Left lobe of liver (tissue), 2 donors: Measurements from ENCODE around the gene COL11A2. TPM values are rescaled to one million over a fixed set of nuclear protein-coding genes. Genes with fewer than 3 reads are reported as not detected.

Source experiments
- ATAC-seq: fragments of 200-7000 bp; cut with Tn5 transposase; one replicate; pipeline ENCODE4 v1.9.1; 2020; ENCODE audit warnings: mild to moderate bottlenecking, moderate library complexity
- DNase-seq: peaks from one replicate; pipeline ENCODE4 v3.0.0-alpha.2; 2020; ENCODE audit warnings: low spot score
- total RNA-seq: library from RNA; stranded (reverse); gene quantifications from one replicate; pipeline ENCODE4 v1.2.1, GENCODE V29; 2021
- donor health status: DM: no; HTN: no; CAD: no; lungs with moderate emphysema.
- donor health status: DM: no; HTN: yes; CAD: no.

The COL11A2 gene
- total RNA-seq, 1 donor from 2014 or later: 0.55 TPM

DNA sequence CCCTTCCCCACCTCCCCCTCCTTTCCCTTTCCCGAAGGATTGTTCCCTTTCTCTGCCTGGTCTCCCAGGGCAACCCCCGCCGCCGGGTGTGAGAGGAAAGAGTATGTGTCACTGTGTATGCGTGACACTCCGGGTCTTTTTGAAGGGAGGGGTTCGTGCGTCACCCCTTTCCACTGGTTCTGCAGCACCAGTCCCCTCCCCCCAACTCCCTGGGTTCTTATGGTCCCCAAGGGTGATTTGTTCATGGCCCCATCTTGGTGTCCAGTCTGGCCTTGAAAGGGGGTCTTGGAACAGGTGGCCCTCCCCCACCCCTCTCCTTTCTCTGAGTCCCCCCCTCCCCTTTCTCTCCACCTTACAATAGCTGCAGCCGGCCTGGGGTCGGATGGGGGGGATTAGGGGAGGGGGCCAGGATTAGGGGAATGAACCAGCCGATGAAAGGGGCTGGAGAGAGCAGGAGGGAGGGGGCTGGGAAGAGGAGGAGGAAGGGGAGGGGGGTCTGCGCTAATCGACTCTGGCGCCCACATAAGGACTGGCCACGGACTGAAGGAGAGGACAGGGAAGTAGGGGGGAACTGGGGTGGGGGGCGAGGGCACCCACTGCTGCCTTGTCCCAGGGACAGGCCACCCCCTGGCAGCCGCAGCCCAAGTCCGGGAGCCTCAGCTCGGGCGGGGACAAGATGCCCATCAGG is 14.7 kb upstream of the COL11A2 start:
- ATAC-seq (no peak), DNase-seq (no peak)

DNA sequence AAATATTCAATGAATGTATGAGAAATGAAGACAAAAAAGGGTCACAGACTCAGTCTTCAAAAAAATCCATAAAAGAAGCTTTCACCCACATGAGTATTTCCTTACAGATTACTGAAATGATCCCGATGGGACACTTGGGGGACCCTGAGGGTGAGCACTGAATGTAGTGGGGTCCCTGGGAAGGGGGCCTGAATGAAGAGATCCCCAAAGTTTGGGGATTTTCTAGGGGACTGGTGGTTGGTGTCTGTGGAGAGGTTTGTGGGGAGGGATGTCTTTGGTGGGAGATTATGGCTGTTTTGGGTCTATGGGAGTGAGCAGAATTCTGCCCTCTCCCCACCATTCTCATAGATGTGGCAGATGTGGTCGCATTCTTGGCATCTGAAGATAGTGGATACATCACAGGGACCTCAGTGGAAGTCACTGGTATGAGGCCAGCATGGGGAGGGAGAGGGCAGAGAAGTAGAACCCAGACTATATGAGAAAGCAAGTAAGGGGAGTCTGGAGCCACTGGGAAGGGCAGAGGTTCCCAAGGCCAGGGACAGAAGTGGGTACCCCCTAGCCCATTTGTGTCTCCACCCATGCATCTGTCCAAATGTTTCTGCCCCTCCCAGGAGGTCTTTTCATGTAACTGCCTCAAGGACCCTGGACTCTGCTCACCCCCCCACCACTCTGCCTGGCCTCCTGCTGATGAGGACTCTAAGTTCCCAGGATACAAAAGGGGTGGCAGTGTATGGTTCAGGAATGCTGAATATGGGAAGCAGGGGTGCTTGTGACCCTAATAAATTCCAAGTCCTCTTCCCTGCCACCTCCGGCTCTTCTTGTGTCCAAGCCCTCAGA is 14.0 kb upstream of the COL11A2 start:
- no peak for DNase-seq
- ATAC-seq: no peak

DNA sequence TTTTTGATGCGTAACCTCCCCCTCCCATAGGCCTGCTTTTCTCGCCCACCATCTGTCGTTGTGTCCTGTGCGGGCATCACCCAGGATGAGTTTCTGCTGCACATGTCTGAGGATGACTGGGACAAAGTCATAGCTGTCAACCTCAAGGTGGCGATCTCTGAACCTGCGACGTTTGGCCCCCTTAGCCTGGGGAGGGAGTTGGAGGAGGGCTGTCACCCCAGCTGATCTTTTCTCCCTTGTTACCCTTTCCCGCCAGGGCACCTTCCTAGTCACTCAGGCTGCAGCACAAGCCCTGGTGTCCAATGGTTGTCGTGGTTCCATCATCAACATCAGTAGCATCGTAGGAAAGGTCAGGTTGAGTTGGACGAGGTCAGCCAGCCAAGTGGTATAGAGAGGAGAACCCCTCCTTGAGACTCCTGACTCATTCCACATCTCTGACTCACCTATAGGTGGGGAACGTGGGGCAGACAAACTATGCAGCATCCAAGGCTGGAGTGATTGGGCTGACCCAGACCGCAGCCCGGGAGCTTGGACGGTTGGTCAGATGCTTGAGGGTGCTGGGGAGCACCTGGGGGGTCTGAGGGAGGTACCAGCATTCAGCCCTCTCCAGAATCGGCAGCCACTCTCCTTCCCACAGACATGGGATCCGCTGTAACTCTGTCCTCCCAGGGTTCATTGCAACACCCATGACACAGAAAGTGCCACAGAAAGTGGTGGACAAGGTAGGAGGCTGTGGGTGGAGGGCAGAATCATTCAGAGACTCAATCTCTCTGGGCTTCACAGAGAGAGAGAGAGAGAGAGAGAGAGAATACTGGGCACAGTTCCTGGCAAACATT is 13.1 kb upstream of the COL11A2 start:
- DNase-seq (no peak), ATAC-seq (no peak)

DNA sequence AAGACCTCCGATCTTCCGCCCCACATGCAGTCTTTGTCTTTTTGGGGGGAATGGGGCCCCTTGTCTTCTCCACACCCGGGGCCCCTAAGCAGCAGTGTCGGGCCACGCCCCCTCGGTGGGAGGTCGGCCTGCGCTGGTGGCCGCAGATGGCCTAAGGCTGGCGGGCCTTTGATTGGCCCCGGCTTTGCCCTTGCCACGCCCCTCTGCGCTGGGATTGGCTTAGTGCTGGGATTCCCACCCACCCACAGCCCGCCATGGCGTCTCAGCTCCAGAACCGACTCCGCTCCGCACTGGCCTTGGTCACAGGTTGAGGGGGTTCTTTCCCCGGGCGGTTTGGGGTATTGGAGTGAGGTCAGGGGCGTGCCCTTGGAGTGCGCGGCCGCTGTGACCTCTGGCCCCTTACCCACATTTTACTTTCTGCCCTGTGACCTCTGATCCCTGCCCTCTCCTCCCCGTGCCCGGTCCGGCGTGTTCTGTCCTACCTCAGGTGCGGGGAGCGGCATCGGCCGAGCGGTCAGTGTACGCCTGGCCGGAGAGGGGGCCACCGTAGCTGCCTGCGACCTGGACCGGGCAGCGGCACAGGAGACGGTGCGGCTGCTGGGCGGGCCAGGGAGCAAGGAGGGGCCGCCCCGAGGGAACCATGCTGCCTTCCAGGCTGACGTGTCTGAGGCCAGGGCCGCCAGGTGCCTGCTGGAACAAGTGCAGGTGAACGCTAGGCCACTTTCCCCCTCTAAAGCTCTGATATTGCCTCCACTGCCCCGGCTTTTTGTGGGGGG is 12.3 kb upstream of the COL11A2 start, which contains the start of gene HSD17B8:
HSD17B8 (plus strand) TSS at position 241 of the 776 bp plus-strand sequence; CDS start at position 255, 14 bp downstream.
- ATAC-seq (peak; percentile 69), DNase-seq (peak; percentile 95)

DNA sequence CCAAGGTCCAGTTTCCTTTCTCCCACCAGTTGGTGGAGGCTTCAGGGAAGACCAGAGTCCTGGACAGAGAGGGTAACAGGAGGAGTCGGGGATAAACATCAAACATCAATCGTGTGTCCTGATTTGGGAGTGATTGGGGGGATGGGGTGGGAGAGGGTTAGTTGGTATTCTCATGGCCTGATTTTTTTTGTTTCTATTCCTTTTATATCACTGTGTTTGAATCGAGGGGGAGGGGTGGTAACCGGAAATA is 11.8 kb upstream of the COL11A2 start:
- DNase-seq (no peak), ATAC-seq (no peak)

DNA sequence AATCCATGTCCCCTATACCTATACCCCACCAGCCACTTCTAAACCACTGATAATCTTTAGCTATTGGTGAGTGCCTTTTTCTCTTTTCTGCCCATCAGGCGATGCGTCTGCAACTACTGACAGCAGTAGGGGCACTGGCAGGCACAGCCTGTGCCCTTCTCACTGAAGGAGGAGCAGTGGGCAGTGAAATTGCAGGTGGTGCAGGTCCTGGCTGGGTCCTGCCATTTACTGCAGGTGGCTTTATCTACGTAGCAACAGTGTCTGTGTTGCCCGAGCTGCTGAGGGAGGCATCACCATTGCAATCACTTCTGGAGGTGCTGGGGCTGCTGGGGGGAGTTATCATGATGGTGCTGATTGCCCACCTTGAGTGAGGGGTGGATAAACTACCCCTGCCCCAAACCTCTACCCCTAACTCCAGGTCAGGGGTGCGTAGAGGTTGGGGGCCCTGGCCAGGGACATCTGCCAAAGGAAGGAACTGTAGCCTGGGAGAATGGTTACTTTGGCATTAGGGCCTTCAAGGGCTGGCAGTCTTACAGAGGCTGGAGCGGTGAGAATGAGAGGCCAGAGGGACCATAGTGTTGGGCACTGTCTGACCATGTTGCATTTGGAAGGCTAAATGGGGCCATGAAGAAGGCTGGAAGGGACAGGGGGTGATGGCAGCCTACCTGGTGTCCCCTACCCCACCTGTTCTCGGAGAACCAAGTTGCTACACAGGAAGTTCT is 11.3 kb upstream of the COL11A2 start:
- DNase-seq: no peak

DNA sequence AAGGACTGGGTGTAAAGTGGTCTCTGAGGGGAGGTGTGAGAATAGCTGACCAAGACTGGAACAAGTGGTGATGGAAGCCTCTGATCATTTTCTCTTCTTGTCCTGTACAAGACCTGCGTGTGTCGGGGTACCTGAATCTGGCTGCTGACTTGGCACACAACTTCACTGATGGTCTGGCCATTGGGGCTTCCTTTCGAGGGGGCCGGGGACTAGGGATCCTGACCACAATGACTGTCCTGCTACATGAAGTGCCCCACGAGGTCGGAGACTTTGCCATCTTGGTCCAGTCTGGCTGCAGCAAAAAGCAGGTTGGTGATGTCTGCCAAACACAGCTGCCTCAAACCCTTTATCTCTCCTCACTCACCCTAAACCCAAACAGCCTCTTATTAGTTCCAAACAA is 10.5 kb upstream of the COL11A2 start:
- ATAC-seq: no peak
- no peak for DNase-seq

More for the DNA sequence above, 11.3 kb upstream of the COL11A2 start:
- ATAC-seq: no peak

DNA sequence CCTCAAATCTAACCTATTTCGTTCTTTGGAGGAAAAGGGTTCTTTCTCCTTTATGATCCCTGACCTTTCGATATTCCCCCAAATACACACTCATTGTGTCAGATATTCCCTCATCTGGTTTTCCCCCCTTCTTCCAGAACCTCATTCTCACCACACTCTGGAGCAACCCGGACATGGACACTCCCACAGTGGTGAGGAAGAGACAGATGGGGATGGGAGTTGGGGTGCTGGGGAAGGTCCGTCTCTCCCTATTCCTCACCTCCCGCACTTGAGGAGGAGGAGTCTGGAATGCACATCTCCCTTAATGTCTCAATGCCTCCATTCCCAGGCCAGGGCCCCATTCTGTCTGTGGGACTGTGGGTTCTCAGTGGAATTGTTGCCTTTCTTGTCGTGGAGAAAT is 9.7 kb upstream of the COL11A2 start:
- ATAC-seq (no peak), DNase-seq (no peak)

DNA sequence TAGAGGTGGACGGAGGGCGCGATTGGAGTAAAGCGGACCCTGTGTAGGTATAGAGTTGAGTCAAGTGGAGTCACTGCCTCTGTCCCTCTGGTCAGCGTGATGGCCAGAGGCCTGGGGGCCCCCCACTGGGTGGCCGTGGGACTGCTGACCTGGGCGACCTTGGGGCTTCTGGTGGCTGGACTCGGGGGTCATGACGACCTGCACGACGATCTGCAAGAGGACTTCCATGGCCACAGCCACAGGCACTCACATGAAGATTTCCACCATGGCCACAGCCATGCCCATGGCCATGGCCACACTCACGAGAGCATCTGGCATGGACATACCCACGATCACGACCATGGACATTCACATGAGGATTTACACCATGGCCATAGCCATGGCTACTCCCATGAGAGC is 8.9 kb upstream of the COL11A2 start:
- DNase-seq: no peak
- ATAC-seq: no peak

DNA sequence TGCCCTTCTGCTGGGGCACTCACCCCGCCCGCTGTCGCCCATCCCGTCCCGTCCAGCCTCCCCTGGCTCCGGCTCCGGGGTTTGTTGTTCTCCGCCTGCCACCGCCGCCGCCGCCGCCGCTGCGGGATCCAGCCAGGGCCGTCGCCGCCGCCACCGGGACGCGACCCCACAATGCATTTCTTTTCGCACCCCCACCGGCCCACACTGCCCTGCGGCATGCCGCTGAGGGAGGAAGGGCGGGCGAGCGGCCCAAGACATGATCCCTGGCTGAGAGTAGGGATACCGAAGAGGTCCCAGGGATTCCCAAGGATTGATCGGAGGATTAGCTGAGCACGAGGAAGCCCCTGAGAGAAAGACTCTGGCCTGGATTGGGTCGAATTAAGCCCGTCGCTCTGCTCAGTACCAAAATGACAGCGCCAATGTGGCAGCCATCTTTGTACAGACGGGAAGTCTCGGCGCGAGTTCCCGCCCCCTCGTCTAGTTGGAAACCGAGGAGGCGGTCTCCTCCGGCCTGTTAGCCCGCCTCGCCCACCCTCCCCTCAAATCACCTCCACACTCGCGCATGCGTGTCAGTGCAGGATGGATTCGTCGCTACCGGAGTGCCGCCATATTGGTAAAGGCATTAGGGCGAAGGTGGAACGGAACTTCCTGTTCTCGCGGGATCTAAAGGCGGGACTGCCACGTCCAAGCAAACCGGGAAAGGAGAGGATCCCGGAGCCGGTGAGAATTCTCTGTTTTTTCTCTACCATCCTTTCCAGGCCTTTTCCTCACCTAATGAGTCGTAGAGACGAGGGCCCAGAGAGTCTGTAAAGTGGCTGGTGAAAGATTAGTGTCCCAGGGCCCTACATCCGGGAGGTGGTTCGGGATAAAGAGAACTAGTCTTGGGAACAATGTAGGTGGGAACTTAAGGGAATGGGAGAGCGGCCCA is 8.2 kb upstream of the COL11A2 start, which contains the start of the genes RXRB and SLC39A7:
RXRB (minus strand) TSS at position 447 of the 928 bp plus-strand sequence; CDS start at position 258, 189 bp downstream.
SLC39A7 (plus strand) TSS at position 649 of the 928 bp plus-strand sequence. CDS start 379 bp downstream, outside the sequence.
- ATAC-seq: peak; percentile 72

DNA sequence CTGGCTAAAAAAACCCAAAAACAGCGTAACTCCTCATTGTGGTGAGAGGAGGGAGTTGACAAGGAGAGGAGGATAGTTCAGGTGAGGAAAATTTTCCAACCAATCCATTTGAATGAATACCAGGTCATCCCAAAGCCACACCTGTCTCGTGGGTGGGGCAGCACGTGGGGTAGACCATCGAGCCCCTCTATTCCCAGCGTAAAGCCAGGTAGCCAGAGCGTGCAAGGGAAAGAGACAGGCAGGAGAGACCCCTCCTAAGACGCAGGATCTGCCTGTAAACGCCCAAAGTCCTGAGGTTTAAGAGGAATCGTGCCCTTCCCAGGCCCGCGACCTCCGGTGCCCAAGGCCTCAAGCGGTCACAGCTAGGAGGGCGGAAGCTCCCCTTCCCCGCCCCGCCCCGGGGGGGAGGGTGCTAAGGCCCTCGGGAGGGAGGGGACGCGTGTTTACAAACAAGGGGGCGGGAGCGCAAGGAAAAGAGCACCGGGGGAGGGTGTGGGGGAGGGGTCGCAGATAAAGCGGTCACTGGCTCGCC is 7.5 kb upstream of the COL11A2 start:
- DNase-seq (no peak), ATAC-seq (peak; percentile 64)

More for the DNA sequence above, 8.2 kb upstream of the COL11A2 start, which contains the start of the genes RXRB and SLC39A7:
- DNase-seq: peak; percentile 99

DNA sequence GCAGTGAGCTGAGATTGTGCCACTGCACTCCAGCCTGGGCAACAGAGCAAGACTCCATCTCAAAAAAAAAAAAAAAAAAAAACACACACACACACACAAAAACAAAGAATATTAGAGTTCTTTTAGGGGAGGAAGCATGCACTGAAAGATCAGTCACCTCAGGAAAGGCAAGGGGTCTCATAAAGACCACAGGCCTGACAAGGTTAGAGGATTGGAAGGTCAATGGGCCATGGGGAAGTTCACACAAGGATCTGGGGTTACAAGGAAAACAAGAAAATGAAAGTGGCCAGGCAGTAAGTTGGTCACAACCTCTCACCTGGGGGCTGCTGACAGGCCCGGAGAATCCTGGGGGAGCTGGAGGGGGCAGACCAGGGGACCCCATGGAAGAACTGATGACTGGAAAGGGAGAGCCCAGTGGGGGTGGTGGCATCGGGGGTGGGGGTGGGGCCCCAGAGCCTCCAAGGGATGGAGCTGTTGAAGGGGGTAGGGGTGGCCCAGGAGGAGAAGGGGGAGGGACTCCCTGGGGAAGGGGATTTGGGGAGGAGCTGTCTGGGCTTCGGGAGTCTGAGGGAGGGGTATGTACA is 6.7 kb upstream of the COL11A2 start:
- ATAC-seq (no peak), DNase-seq (no peak)

DNA sequence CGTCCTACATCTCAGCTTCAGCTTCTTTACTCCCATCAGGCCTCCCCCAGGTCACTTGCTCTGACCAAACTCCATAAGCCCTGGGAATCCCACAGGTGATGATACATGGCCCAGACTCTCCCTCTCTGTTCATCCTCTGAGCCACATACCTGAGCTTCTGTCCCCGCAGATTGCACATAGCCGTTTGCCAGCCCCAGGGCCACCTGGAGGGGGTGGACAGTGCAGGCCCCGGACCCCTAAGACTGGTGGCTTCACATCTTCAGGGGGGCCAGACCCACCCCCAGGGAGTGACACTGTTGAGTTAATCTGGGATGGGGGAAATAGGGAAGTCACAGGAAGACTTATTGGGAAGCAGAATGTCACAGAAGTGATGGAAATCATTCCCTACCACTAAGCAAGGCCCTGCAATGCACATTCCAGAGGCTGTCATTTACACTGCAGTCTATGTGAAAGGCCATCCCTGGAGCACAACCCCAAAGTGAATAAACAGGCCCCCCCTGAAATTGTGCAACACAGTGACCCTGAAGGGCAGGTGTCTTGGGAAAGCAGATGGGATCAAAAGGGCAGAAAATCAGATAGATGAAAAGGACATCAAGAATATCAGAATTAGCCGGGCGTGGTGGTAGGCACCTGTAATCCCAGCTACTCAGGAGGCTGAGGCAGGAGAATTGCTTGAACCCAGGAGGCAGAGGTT is 6.0 kb upstream of the COL11A2 start:
- ATAC-seq: peak; percentile 5

DNA sequence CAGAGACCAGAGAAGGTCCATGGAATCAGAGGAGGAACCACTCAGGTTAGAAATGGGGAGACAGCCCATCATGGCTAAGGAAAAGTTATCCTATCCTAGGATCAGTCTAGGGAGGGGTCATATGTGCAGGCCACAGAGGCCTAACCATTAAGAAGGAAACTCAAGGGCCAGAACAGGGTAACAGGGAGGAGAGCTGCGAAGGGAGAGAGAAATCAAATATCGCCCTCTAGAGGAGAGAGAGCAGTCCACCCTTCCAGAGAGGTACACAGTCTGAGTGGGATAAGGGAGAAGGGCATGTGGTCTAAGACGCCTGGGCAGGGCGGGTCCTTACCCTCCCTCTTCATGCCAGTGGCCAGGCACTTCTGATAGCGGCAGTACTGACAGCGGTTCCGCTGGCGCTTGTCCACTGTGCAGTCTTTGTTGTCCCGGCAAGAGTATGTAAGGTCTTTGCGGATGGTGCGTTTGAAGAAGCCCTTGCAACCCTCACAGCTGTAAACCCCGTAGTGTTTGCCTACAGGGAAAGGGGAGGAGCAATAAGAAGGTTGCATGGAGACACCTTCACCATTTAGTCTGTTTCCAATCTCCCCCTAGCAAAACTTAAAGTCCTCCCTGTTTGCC is 5.3 kb upstream of the COL11A2 start:
- DNase-seq (no peak), ATAC-seq (peak; percentile 9)

More for the DNA sequence above, 6.0 kb upstream of the COL11A2 start:
- DNase-seq: peak; percentile 79

DNA sequence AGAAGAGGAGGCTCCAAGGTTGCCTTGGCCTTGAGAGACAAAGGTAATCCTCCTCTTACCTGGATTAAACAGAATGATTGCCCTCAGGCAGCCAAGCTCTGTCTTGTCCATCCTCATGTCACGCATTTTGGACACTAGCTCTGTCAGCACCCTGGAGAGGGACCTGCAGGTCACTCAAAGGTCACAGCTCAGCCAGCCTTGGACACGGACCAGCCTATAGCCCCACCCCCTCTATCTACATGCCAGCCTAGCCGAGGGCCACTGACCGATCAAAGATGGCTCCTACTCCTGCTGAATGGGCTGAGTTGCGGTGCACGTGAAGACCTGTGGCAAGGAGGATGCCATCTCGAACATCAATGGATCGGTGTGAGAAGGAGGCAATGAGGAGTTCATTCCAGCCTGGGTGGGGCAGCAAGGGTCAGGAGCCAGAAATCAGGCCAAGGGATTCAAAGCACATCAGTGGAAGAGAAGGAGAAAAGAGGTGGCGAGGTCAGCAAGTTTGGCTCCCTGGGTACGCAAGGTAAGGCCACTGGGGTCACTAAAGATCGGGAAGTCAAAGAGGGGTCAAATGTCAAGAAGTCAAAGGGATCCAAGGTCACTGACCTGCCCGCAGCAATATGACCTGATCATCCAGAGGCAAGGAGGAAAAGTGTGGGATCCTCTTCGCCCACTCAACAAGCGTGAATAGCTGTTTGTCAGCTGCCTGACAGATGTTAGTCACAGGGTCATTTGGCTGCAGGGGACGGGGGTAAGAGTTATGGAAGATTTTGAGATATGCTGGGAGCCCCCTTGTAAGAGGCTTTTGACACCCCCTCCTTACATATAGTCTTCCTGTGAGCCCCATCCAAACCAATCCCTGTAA is 3.3 kb upstream of the COL11A2 start:
- ATAC-seq (peak; percentile 64), DNase-seq (peak; percentile 80)

DNA sequence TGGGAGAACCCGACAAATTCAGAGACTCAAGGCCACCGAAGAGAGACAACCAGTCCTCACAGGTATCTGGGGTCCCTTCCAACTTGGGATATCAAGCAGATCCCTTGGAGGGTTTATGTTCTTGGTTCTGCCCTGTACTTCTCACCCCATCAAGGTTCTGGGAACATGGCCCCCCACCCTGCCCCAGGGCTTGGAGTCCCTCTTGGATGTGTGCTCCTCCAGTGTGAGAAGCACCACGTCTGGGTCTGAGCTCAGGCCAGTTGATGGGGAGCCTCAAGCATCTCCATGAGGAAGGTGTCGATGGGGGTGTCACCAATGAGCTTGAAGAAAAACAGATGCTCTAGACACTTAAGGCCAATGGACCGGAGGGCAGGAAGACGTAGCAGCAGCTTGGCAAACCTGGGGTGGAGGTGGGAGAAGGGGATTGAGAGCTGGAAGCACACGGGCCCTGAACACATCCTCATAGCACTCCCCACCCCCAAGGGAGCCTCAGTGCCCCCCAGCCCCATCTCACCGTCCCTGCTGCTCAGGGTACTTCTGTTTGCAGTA is 2.2 kb upstream of the COL11A2 start:
- DNase-seq: no peak
- no peak for ATAC-seq
